Activated naive CD4-positive, alpha-beta T cell (primary cell): ENCODE results near the gene ARTN.

Source experiments
- DNase-seq, 4 experiments: peaks; one replicate each; lab custom pipeline; 2025; lab: John Stamatoyannopoulos, UW

ARTN gene

DNA sequence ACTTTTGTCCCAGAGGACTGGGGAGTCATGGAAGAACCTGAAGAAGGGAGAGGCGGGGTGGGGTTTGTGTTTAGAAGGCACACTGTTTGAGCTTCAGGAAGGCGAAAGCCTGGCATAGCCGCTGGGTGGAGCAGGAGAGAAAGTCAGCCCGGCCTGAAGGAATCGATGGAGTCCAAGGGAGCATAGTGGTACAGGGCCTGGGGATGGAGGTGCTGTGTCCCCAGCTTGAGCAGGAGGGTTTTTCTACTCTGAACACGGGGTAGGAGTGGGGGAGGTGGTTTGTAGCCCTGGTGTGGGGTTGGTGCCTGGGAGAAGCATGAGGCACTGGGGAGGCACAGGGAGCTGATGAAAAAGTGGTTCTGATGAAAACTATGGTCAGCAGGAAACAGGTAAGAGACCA, 53.1 kb downstream of the ARTN start:
- no peak for DNase-seq
